Natural killer cell treated with Interleukin-12 subunit alpha and Interleukin-12 subunit beta and Interleukin-15 and Interleukin-18, amount 100 ng/mL, for 72 hours (primary cell): ENCODE results near the gene MARK4. TPM values are rescaled to one million over a fixed set of nuclear protein-coding genes. Genes with fewer than 3 reads are reported as not detected.
A peak's percentile ranks its signal among the peaks of the same experiment; 100 is the strongest.
"Not testable (repeated sequence)": the region's sequence is repeated elsewhere in the genome, so short reads cannot be mapped to it uniquely, and the experiment has no call there.

Source experiments
- ATAC-seq, 2 donors: fragments of 150-1000 bp; cut with Tn5 transposase in 1 of 2; sonication (Bioruptor Pico), chemical (Tn5 transposase) in 1 of 2; 2 replicates each; pipeline ENCODE4 v1.10.0; 2021
- DNase-seq: peaks from one replicate; pipeline ENCODE4 v3.0.0; 2022; ENCODE audit warnings: low spot score
- H3K27ac Mint-ChIP-seq, 2 donors: 1 replicate in 1 of 2; 2 replicates in 1 of 2; pipeline ENCODE4 v1.8.0; 2022; ENCODE audit warnings: mixed read lengths in 2 of 2, mild to moderate bottlenecking in 1 of 2, moderate library complexity in 1 of 2
- H3K27me3 Mint-ChIP-seq, 2 donors: 1 replicate in 1 of 2; 2 replicates in 1 of 2; pipeline ENCODE4 v1.8.0; 2022; ENCODE audit warnings: mixed read lengths in 2 of 2
- H3K36me3 Mint-ChIP-seq: one replicate; pipeline ENCODE4 v1.8.0; 2022; ENCODE audit warnings: mixed read lengths
- H3K4me1 Mint-ChIP-seq, 2 donors: 1 replicate in 1 of 2; 2 replicates in 1 of 2; pipeline ENCODE4 v1.8.0; 2022; ENCODE audit warnings: low read depth in 2 of 2, mixed read lengths in 2 of 2, mild to moderate bottlenecking in 1 of 2
- H3K4me3 Mint-ChIP-seq: one replicate; pipeline ENCODE4 v1.8.0; 2022; ENCODE audit warnings: mixed read lengths
- H3K9me3 Mint-ChIP-seq: 2 replicates; pipeline ENCODE4 v1.8.0; 2022; ENCODE audit warnings: mixed read lengths
- total RNA-seq, 2 donors: library from RNA; stranded (reverse); gene quantifications; one replicate each; pipeline ENCODE4 v1.2.3, GENCODE V29; 2022

MARK4 gene
- total RNA-seq, 2 donors from 2014 or later, result 31.4 to 42.5 TPM

DNA sequence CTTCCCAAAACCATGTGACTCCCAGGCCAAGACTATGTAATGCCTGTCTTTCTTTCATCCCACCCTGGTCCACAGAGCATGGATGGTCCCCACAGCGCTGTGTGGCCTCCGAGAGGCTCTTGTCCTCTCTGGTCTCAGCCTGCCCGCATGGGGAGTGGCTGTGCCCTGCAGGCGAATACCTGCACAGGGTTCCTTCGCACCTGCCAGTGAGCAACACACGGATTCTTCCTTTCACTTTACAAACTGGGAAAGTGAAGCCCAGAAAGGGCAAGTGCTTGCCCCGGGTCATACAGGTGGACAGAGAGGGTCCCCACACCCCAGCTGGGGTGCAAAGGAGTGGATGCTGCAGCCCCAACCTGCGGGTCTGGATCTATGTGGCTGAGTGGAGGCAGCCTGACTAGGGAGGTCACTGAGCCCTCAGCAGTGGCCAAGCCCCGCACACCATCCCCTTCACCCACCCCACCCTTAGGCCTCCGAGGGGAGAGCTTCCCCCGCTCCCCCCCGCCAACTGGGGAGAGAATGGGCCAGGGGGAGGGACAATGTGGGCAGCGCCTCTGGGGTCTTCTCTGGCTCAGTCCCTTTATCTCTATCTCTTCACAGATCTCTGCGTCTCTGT lies 747 bp upstream of the MARK4 start:
- H3K9me3 Mint-ChIP-seq, result no peaks in the 10 kb centered on the region
- ATAC-seq, result no peak

DNA sequence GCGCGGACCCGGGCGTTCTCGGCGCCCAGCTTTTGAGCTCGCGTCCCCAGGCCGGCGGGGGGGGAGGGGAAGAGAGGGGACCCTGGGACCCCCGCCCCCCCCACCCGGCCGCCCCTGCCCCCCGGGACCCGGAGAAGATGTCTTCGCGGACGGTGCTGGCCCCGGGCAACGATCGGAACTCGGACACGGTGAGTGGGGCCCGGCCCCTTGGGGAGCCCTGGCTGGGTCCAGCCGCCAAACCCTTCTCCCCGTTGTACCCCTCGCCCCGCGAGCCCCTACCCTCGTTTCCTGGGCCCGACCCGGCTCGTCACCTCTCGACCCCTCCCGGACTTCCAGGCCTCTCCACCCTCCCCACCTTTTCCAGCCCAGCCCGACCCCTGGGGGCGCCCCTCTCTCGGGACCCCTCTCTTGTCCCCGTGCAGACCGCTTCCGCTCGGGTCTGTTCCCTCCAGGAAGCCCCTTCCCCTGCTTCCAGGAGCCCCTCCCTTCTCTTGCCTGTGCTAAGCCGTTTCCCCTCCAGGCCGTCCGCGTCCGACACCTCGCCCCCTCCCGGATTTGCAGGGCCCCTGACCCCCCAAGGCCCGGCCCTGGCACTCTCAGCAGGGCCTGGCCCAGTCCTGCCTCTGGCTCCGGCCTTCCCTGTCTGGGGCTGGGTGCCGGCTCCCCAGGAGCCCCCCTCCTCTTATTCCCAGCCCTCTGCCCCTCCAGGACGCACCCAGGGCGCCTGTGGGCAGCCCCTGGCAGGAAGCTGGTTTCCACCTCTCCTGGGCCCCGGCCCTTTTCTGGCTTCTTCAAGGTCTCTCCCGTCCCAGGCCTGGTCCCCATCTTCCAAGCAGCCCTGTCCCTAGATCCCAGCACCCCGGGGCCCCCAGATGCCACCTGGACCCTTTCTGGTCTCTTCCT lies 632 bp downstream of the MARK4 start:
- DNase-seq, result no peak
- H3K36me3 Mint-ChIP-seq, result no peaks in the 10 kb centered on the region
- ATAC-seq, result peak; percentile 42 to 54
- peaks cover 33 to 34% of the 10 kb centered on the region in 2 donors for H3K4me1 Mint-ChIP-seq
- H3K4me3 Mint-ChIP-seq, result peak overlapping the region; percentile 90
- H3K9me3 Mint-ChIP-seq, result no peaks in the 10 kb centered on the region
- H3K27ac Mint-ChIP-seq, result peak overlapping the region; percentile 69 to 83
- no peaks in the 10 kb centered on the region for H3K27me3 Mint-ChIP-seq

More for the DNA sequence above, 747 bp upstream of the MARK4 start:
- H3K27ac Mint-ChIP-seq, result peak overlapping the region; percentile 34 to 52
- peaks cover 29 to 33% of the 10 kb centered on the region in 2 donors for H3K4me1 Mint-ChIP-seq
- H3K36me3 Mint-ChIP-seq, result no peaks in the 10 kb centered on the region
- peak overlapping the region; percentile 88 for H3K4me3 Mint-ChIP-seq
- no peaks in the 10 kb centered on the region for H3K27me3 Mint-ChIP-seq
- no peak for DNase-seq

GRCh38 chr19:45253396-45254027 lies 2.4 kb downstream of the MARK4 start:
- H3K27me3 Mint-ChIP-seq, result no peaks in the 10 kb centered on the region
- H3K36me3 Mint-ChIP-seq, result no peaks in the 10 kb centered on the region
- peak overlapping the region; percentile 69 to 83 for H3K27ac Mint-ChIP-seq
- no peaks in the 10 kb centered on the region for H3K9me3 Mint-ChIP-seq
- H3K4me1 Mint-ChIP-seq, result peaks cover 33 to 35% of the 10 kb centered on the region in 2 donors
- ATAC-seq (no peak), DNase-seq (no peak)
- peak overlapping the region; percentile 90 for H3K4me3 Mint-ChIP-seq

- Mint-ChIP-seq H3K4me1 (peaks cover 33 to 35% of the 10 kb centered on the region in 2 donors), H3K27ac (peak overlapping the region; percentile 12 to 21), H3K36me3 (no peaks in the 10 kb centered on the region), H3K4me3 (peak overlapping the region; percentile 90), H3K27me3 (no peaks in the 10 kb centered on the region), H3K9me3 (no peaks in the 10 kb centered on the region)
- ATAC-seq, result no peak
- DNase-seq, result no peak
Measured at GRCh38 chr19:45254044-45254531, 3.0 kb downstream of the MARK4 start.

DNA sequence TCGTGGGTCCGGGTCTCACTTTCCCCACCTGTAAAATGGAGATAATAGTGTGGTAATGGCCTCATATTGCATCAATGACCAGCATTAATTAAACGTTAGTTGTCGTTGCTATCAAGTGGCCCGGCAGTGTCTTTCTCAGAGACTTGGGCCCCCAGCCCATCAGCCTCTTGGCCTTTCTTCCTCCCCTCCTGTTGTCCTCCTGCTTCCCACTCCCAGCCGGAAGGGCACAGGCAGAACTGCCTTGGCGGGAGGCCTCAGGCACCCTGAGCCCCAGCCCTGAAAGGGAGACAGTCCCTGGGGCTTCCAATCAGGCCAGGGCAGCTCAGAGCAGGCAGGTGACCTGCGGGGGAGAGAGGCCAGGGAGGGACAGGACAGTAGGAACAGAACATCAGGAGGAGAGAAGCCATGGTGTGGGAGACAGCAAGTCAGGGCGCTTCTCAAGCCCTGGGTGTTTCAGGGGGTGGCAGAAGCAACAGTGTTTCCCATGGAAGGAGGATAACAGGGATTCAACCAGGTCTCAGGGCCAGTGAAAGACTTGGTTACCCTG lies 4.6 kb downstream of the MARK4 start:
- Mint-ChIP-seq H3K36me3 (no peaks in the 10 kb centered on the region), H3K27me3 (no peaks in the 10 kb centered on the region), H3K9me3 (no peaks in the 10 kb centered on the region), H3K4me3 (no peak overlapping the region), H3K27ac (no peak overlapping the region), H3K4me1 (peaks cover 30 to 33% of the 10 kb centered on the region in 2 donors)
- DNase-seq, result no peak
- no peak for ATAC-seq

DNA sequence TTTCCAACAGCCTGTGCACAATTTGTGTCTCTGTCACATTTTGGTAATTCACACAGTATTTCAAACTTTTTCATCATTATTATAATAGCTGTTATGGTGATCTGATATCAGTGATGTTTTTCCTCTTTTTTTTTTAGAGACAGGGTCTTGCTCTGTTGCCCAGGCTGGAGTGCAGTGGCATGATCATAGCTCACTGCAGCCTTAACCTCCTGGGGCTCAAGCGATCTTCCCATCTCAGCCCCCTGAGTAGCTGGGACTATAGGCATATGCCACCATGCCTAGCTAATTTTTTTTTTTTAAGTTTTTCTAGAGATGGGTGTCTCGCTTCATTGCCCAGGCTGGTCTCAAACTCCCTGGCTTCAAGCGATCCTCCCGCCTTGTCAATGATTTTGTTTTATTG lies 5.8 kb downstream of the MARK4 start:
- ATAC-seq (no peak), DNase-seq (no peak)
- Mint-ChIP-seq H3K36me3 (no peaks in the 10 kb centered on the region), H3K27me3 (no peaks in the 10 kb centered on the region), H3K4me3 (no peak overlapping the region), H3K27ac (no peak overlapping the region), H3K4me1 (peaks cover 26 to 30% of the 10 kb centered on the region in 2 donors), H3K9me3 (no peaks in the 10 kb centered on the region)

- Mint-ChIP-seq H3K4me3 (no peak overlapping the region), H3K27me3 (no peaks in the 10 kb centered on the region), H3K9me3 (no peaks in the 10 kb centered on the region), H3K4me1 (peaks cover 8 to 15% of the 10 kb centered on the region in 2 donors), H3K27ac (no peak overlapping the region), H3K36me3 (no peaks in the 10 kb centered on the region)
- no peak for DNase-seq
- ATAC-seq, result no peak
Measured at GRCh38 chr19:45258862-45259261, 7.8 kb downstream of the MARK4 start.

GRCh38 chr19:45262570-45262969 lies 11.5 kb downstream of the MARK4 start:
- no peak for DNase-seq
- H3K4me1 Mint-ChIP-seq, result peaks cover 0 to 7% of the 10 kb centered on the region in 2 donors
- no peak for ATAC-seq
- H3K27ac Mint-ChIP-seq, result no peak overlapping the region
- no peaks in the 10 kb centered on the region for H3K9me3 Mint-ChIP-seq
- no peaks in the 10 kb centered on the region for H3K36me3 Mint-ChIP-seq
- H3K27me3 Mint-ChIP-seq, result no peaks in the 10 kb centered on the region
- H3K4me3 Mint-ChIP-seq, result no peak overlapping the region

DNA sequence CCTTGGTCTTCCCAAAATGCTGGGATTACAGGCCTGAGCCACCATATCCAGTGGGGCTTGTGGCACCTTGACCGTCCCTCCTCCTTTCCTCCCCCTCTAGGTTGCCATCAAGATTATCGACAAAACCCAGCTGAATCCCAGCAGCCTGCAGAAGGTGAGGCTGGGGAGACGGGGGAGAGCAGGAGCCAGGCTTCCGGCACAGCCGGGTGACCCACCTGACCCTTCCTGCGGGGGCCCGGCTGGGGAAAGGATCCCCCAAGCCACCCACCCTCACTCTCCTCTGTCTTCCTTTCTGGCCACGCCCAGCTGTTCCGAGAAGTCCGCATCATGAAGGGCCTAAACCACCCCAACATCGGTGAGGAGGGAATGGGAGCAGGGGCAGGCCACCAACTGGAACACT lies 11.9 kb downstream of the MARK4 start:
- ATAC-seq (no peak), DNase-seq (no peak)
- Mint-ChIP-seq H3K27ac (no peak overlapping the region), H3K4me3 (no peak overlapping the region), H3K36me3 (no peaks in the 10 kb centered on the region), H3K4me1 (peaks cover 0 to 7% of the 10 kb centered on the region in 2 donors), H3K27me3 (no peaks in the 10 kb centered on the region), H3K9me3 (no peaks in the 10 kb centered on the region)

- Mint-ChIP-seq H3K4me3 (no peak overlapping the region), H3K27me3 (no peaks in the 10 kb centered on the region), H3K36me3 (no peaks in the 10 kb centered on the region), H3K4me1 (peaks cover 0 to 7% of the 10 kb centered on the region in 2 donors), H3K9me3 (no peaks in the 10 kb centered on the region), H3K27ac (no peak overlapping the region)
- ATAC-seq (peak in 1 of 2 donors; percentile 38), DNase-seq (no peak)
Measured at GRCh38 chr19:45264781-45265317, 13.8 kb downstream of the MARK4 start.

GRCh38 chr19:45265375-45265774 lies 14.3 kb downstream of the MARK4 start:
- Mint-ChIP-seq H3K36me3 (no peaks in the 10 kb centered on the region), H3K9me3 (no peaks in the 10 kb centered on the region), H3K27ac (no peak overlapping the region), H3K27me3 (no peaks in the 10 kb centered on the region), H3K4me3 (no peak overlapping the region), H3K4me1 (peaks cover 0 to 7% of the 10 kb centered on the region in 2 donors)
- ATAC-seq (peak in 1 of 2 donors; percentile 27), DNase-seq (no peak)

GRCh38 chr19:45267296-45267695 lies 16.2 kb downstream of the MARK4 start:
- Mint-ChIP-seq H3K36me3 (no peaks in the 10 kb centered on the region), H3K9me3 (no peaks in the 10 kb centered on the region), H3K27ac (no peak overlapping the region), H3K27me3 (no peaks in the 10 kb centered on the region), H3K4me1 (peaks cover 0 to 7% of the 10 kb centered on the region in 2 donors), H3K4me3 (no peak overlapping the region)
- ATAC-seq (no peak), DNase-seq (no peak)

DNA sequence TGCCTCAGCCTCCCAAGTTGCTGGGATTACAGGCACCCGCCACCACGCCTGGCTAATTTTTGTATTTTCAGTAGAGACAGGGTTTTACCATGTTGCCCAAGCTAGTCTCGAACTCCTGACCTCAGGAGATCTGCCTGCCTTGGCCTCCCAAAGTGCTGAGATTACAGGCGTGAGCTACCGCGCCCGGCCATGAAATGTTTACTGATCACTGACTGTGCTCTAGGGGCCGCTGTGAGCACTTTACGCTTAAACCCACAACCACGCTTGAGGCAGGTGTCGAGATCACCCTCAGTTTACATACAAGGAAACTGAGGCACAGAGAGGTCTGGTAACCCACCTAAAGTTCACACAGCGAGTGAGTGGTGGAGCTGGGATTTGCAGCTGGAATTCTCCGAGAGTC lies 18.9 kb downstream of the MARK4 start:
- not testable (repeated sequence) for DNase-seq, H3K9me3 Mint-ChIP-seq, H3K27me3 Mint-ChIP-seq, ATAC-seq, H3K36me3 Mint-ChIP-seq, H3K4me1 Mint-ChIP-seq, H3K4me3 Mint-ChIP-seq, H3K27ac Mint-ChIP-seq
